Measurements from ENCODE around the gene BPIFB2.

DNA sequence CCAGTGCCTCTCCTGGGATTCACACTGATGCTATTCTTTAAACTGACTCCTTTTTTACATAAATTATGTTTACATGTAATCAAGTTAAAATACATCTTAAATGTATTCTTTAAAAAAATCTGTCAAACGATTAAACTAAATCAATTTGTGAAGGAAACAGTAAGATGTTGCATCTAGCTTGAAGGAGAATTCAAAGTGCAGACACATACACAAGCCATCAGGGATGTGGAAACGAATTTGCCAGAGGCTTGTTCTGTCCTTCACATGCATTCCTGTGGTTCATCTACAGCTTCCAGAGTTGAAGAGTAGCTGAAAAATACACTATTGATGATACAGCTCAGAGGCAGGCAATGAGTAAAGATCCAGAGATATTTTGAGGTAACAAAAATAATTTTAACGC, 38.9 kb downstream of the BPIFB2 start:
- TF ChIP-seq CTCF (IDR thresholded peaks at IDR 0.05) (no peak), MXI1 (IDR thresholded peaks at IDR 0.05; ENCODE audit: low read depth, low read length) (no peak), GABPA (IDR thresholded peaks at IDR 0.05; ENCODE audit: low read depth) (no peak), POLR2AphosphoS5 (IDR thresholded peaks at IDR 0.05; ENCODE audit: low read depth, low read length) (no peak), NFIC (IDR thresholded peaks at IDR 0.05; ENCODE audit: borderline replicate concordance) (no peak)

All from SK-N-SH (cell line).